GM18508 (cell line): ENCODE results near the gene SNX9.
"Not testable (repeated sequence)": the region's sequence is repeated elsewhere in the genome, so short reads cannot be mapped to it uniquely, and the experiment has no call there.

Experiments
- ATAC-seq: cut with Tn5 transposase; IDR thresholded peaks from one replicate; pipeline ENCODE4 v1.9.1; 2021; ENCODE audit warnings: moderate number of reproducible peaks; ENCODE audit not compliant: insufficient read depth, unreplicated experiment

Gene SNX9

GRCh38 chr6:157830354-157831017, 7.4 kb downstream of the SNX9 start:
- ATAC-seq: peak; percentile 90

DNA sequence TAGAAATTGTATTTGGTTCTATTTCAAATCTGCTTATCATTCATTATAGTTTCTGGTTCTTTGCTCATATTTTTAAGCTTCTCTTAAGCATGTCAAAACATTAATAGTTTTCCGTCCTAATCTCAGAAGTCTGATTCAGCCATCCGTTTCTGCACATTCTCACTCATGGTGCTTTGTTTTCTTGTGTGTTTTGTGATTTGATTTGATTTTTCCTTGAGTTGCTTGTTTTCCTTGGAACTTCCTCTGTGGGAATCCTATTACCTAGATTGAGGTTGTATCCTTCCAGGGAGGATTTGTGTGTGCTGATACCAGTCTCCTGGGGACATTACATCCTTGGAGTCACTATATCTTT, 7.9 kb downstream of the SNX9 start:
- no peak for ATAC-seq

- ATAC-seq: no peak
These were observed 8.6 kb downstream of the SNX9 start for GRCh38 chr6:157831424-157832249.

GRCh38 chr6:157832250-157832967, 9.4 kb downstream of the SNX9 start:
- ATAC-seq: no peak

GRCh38 chr6:157834549-157834948, 11.5 kb downstream of the SNX9 start:
- no peak for ATAC-seq

- ATAC-seq: no peak
These were observed 15.8 kb downstream of the SNX9 start for GRCh38 chr6:157838718-157839430.

DNA sequence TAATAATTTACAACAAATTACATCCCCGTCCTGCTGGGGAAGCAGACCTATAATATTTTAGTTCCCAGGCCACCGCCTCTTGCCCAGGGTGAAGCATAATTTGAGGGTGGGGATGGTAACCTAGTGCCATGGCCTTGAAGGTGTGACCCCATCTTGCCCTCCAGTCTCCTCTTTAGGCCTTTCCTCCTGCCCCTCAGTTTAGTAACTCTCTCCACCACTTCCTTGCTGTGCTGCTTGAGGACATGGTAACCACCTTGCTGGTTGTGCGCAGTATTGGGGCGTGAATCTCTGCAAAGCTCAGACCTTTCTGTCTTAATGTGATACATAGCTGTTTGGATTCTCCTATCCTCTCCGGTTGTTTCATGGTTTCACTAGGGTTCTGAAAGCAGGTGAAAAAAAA, 16.6 kb downstream of the SNX9 start:
- ATAC-seq: no peak

- no peak for ATAC-seq
These were observed 17.2 kb downstream of the SNX9 start for GRCh38 chr6:157840261-157840660.

- no peak for ATAC-seq
These were observed 17.7 kb downstream of the SNX9 start for GRCh38 chr6:157840776-157841175.

DNA sequence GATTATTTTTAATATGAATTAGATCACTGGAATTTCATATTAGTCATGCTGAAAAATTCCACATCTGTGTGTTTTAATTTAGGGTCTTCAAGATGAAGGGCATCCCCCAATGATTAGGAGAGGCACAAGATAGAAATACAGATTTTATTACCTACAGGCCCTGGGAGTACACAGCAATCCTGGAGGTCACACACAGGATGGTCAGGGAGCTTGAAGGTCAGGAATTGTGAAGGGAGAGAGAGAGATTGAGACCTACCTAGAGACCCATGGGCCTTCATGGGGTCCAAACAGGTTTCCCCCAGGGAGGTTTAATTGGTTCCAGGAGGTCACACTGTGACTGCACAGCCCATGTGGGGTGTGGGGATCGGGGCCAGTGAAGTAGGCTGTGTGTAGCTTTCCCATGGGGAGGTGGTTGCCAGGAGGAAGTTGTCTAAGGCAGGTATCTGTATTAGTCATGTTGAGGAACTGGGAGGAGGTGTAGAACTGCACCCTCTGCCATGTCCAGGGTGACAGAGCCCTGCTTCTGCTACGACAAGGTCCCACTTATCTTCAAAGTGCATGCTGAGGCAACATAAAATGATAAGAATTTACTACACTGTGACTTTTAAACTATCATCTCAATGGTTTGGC, 18.3 kb downstream of the SNX9 start:
- ATAC-seq: peak; percentile 88

DNA sequence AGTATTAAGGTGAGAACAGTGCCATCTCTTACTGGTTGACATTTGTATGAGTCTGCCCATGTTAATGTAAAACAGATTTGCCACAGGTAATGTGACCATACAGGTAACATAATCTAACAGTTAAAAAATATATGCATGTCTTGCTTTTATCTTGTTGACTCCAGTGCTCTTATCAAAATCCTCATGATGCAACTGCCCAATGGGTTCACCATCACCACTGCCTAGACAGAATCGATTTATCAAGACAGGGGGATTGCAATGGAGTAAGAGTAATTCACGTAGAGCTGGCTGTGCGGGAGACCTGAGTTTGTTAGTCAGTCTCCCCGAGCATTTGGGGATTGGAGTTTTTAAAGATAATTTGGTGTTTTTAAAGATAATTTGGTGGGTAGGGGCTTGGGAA, 19.2 kb downstream of the SNX9 start:
- ATAC-seq: no peak

- ATAC-seq: not testable (repeated sequence)
These were observed 21.1 kb downstream of the SNX9 start for GRCh38 chr6:157844196-157844595.

GRCh38 chr6:157845493-157846259, 22.6 kb downstream of the SNX9 start:
- no peak for ATAC-seq

DNA sequence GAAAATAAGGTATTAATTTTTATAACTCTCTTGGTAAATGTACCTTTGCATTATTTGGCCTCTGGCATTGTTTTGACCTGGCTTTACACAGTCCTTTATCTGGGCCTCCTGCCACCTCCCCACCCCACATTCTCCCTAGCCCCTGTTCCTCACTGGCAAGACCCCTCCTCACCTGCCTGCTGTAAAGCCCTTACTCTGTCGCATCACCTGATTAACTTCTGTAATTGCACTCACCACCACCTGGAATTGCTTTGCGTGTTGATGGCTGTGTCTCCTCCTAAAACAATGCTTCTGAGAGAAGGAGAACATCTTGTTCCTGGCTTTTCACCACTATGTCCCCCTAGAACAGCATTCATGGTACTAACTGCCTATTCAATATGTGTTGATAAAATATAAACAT, 24.8 kb downstream of the SNX9 start:
- ATAC-seq: no peak

DNA sequence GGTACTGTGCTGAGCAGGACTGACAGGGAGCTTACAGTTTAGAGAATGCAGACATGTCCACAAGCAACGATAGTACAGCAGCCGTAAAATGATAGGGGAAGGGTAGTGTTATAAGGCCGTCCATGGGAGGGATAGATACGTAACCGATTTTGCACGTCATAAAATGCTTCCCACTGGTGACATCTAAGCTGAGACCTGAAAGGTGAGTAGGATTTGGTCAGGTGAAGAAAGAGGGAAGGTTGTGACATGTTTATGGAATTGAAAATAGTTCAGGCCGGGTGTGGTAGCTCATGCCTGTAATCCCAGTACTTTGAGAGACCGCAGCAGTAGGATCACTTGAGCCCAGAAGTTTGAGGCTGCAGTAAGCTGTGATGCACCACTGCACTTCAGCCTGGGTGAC, 25.6 kb downstream of the SNX9 start:
- no peak for ATAC-seq

GRCh38 chr6:157849288-157850017, 26.4 kb downstream of the SNX9 start:
- no peak for ATAC-seq

DNA sequence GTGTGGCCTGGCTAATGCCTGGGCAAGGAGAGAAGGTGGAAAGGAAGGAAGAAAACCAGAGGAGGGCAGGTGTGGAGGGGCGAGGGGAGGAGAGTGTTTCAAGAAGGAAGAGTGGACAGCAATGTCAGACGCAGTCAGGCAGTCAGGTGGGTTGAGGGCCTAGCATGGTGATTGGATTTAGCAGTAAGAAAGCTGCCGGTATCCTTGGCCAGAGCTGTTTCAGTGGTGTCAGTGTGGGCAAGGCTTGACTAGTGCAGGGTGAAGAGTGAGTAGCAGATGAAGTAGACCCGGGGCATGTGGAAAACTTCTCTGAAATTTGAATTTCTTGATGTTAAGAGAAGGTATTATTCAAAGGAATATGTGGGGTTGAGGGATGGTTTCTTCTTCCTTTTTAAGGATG, 27.0 kb downstream of the SNX9 start:
- no peak for ATAC-seq

DNA sequence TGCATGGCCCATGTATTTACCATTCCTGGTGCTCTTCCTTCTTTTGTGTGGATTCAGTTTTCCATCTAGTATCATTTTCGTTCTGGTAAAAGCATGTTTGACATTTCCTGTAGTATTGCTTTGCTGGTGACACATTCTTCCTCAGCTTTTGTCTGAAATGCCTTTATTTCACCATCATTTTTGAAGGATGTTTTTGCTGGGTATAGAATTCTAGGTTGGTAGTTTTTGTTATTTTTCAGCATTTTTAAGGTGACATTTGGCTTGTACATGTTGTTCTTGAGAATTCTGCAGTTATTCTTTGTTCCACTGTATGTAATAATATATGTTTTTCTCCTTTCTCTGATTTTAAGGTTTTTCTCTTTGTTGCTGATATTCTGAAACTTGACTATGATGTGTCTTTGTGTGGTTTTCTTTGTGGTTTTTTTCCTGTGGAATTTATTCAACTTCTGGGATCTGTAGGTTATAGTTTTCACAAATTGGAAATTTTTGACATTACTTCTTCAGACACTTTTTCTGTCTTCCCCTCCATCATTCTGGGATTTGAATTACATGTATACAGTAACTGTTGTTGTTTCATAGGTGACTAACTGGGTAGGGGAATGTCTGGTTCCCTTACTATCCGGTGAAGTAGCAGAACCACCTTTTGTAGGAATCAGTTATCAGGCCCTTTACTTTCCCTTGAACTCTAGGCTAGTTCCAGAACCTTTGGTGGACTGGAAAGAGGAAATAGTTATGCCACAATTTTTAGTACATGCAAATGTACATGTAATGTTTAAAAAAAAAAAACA, 30.2 kb downstream of the SNX9 start:
- ATAC-seq: no peak
